ENCODE data around the gene OR5V1. TPM values are rescaled to one million over a fixed set of nuclear protein-coding genes. Genes with fewer than 3 reads are reported as not detected.

Gene OR5V1
- total RNA-seq (not detected in 2 replicates), polyA plus RNA-seq (not detected in 2 replicates)

GRCh38 chr6:29368765-29369164 lies at the start of gene OR5V1:
OR5V1 (minus strand) TSS chr6:29368865; CDS start chr6:29356195, 12,670 bp downstream.
- Histone ChIP-seq H3K4me1 (ENCODE audit: low read depth) (no peaks in the 10 kb centered on the region), H3K4me3 (no peak within 1 kb of the TSS)
- DNase-seq (ENCODE audit: low read depth in 1 of 2, low spot score in 1 of 2) = no peak

DNA sequence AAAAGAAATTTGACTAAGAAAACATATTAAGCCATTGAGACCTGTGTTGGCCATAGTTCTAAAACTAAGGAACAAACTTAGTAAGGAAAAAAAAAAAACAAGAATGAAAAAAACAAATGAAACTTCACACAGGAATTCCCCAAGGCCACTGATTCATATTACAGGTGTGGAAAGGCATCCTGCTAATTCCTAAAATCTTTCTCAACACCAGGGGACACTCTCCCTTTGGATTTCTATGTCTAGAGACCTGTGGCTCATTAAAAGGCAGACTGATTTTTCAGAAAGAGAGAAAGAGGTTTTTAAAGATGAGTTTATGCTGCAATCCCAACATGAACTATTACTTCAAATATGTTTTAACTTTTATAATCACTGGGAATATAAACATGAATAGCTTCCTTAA lies 45.9 kb upstream of the OR5V1 start, which contains the start of gene OR12D1:
OR12D1 (plus strand) TSS at position 341 of the 400 bp plus-strand sequence.
- Histone ChIP-seq H3K9me3 (ENCODE audit: low read depth) (no peaks in the 10 kb centered on the region), H3K4me3 (no peak within 1 kb of the TSS), H3K27me3 (no peaks in the 10 kb centered on the region), H3K36me3 (no peaks in the 10 kb centered on the region), H3K4me1 (ENCODE audit: low read depth) (no peaks in the 10 kb centered on the region), H3K27ac (no peak within 1 kb of the TSS)
- TF ChIP-seq CTCF (IDR thresholded peaks at IDR 0.05; ENCODE audit: low read depth, low read length) = no peak
- no peak for DNase-seq (ENCODE audit: low read depth in 1 of 2, low spot score in 1 of 2)

More at GRCh38 chr6:29368765-29369164, at the start of gene OR5V1:
- H3K36me3 ChIP-seq = no peaks in the 10 kb centered on the region
- TF ChIP-seq CTCF (IDR thresholded peaks at IDR 0.05; ENCODE audit: low read depth, low read length) = no peak
- no peak within 1 kb of the TSS for H3K27ac ChIP-seq
- no peaks in the 10 kb centered on the region for H3K27me3 ChIP-seq
- H3K9me3 ChIP-seq (ENCODE audit: low read depth) = no peaks in the 10 kb centered on the region

- Histone ChIP-seq H3K27ac (no peak overlapping the region), H3K4me1 (ENCODE audit: low read depth) (no peaks in the 10 kb centered on the region), H3K36me3 (no peaks in the 10 kb centered on the region), H3K9me3 (ENCODE audit: low read depth) (no peaks in the 10 kb centered on the region), H3K4me3 (no peak overlapping the region), H3K27me3 (no peaks in the 10 kb centered on the region)
- TF ChIP-seq CTCF (IDR thresholded peaks at IDR 0.05; ENCODE audit: low read depth, low read length) = no peak
- no peak for DNase-seq (ENCODE audit: low read depth in 1 of 2, low spot score in 1 of 2)
Measured at GRCh38 chr6:29403801-29404200, 35.1 kb upstream of the OR5V1 start.

- Histone ChIP-seq H3K36me3 (no peaks in the 10 kb centered on the region), H3K4me1 (ENCODE audit: low read depth) (no peaks in the 10 kb centered on the region), H3K9me3 (ENCODE audit: low read depth) (no peaks in the 10 kb centered on the region), H3K27ac (no peak overlapping the region), H3K4me3 (no peak overlapping the region), H3K27me3 (no peaks in the 10 kb centered on the region)
- no peak for TF ChIP-seq CTCF (IDR thresholded peaks at IDR 0.05; ENCODE audit: low read depth, low read length)
- DNase-seq (ENCODE audit: low read depth in 1 of 2, low spot score in 1 of 2) = no peak
Measured at GRCh38 chr6:29399525-29399924, 30.9 kb upstream of the OR5V1 start.

DNA sequence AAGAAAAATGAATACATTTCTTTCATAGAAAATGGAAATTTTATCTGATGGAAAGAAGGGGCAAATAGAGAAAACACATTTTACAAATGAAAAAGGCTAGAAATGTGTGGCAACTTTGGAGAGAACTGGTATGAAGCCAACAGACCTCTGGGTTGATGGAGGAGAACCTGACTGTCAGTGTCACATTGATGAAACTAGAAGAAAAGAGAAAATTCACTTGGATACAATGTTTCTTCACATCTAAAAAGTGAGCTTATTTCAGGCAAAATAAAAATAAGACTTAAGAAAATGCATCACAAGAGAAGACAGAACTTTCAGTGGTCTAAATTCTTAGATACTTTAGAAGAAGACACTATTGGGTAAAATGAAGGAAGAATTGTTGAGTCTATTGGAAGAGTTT lies 26.7 kb upstream of the OR5V1 start, which contains the start of gene OR12D2:
OR12D2 (plus strand) TSS at position 301 of the 400 bp plus-strand sequence. CDS start 1,069 bp downstream, outside the sequence.
- Histone ChIP-seq H3K9me3 (ENCODE audit: low read depth) (no peaks in the 10 kb centered on the region), H3K4me3 (no peak within 1 kb of the TSS), H3K36me3 (no peaks in the 10 kb centered on the region), H3K27ac (no peak within 1 kb of the TSS), H3K4me1 (ENCODE audit: low read depth) (no peaks in the 10 kb centered on the region), H3K27me3 (no peaks in the 10 kb centered on the region)
- TF ChIP-seq CTCF (IDR thresholded peaks at IDR 0.05; ENCODE audit: low read depth, low read length) = no peak
- no peak for DNase-seq (ENCODE audit: low read depth in 1 of 2, low spot score in 1 of 2)

Measured in cardiac muscle cell (in vitro differentiated cells and primary cell).